Fibroblast of lung (primary cell): ENCODE data around the gene CC2D2B. TPM values are rescaled to one million over a fixed set of nuclear protein-coding genes. Genes with fewer than 3 reads are reported as not detected.

Experiments used
- DNase-seq, 2 donors: peaks; one replicate each; pipeline versions ENCODE4 v3.0.0 to v3.0.0-alpha.2; 2010; ENCODE audit warnings: low read depth in 2 of 2
- H2AFZ ChIP-seq: 2 replicates; pipeline ENCODE4 v1.5.1; 2012; ENCODE audit warnings: low read length, control low read depth, inconsistent platforms
- H3K27ac ChIP-seq: 2 replicates; pipeline ENCODE4 v1.5.1; 2011; ENCODE audit warnings: low read length, control low read depth; ENCODE audit not compliant: insufficient read depth
- H3K27me3 ChIP-seq: 2 replicates; pipeline ENCODE4 v1.5.1; 2011; ENCODE audit warnings: mild to moderate bottlenecking, low read length; ENCODE audit not compliant: control insufficient read depth, insufficient read depth
- H3K36me3 ChIP-seq: 2 replicates; pipeline ENCODE4 v1.5.1; 2011; ENCODE audit warnings: low read length; ENCODE audit not compliant: control insufficient read depth, insufficient read depth
- H3K4me1 ChIP-seq: 2 replicates; pipeline ENCODE4 v1.5.1; 2011; ENCODE audit warnings: low read length; ENCODE audit not compliant: control insufficient read depth, insufficient read depth; ENCODE audit errors: extremely low read depth
- H3K4me2 ChIP-seq: 2 replicates; pipeline ENCODE4 v1.5.1; 2011; ENCODE audit warnings: low read length, control low read depth; ENCODE audit not compliant: insufficient read depth; ENCODE audit errors: extremely low read depth
- H3K4me3 ChIP-seq, 4 experiments: fragments of 200-600 bp in 1 of 4; sonication (generic) in 1 of 4; replicated peaks in 1 of 4; 2 replicates each; pipeline ENCODE4 v1.5.1; 2011 to 2016; ENCODE audit warnings: low read length in 4 of 4, low read depth in 3 of 4, mild to moderate bottlenecking in 3 of 4, control low read depth in 2 of 4, inconsistent platforms in 1 of 4, mixed read lengths in 1 of 4; ENCODE audit not compliant: insufficient read depth in 1 of 4; ENCODE audit errors: control extremely low read depth in 1 of 4
- H3K79me2 ChIP-seq: 2 replicates; pipeline ENCODE4 v1.5.1; 2012; ENCODE audit warnings: mild to moderate bottlenecking, low read length, inconsistent platforms; ENCODE audit not compliant: control insufficient read depth, insufficient read depth
- H3K9ac ChIP-seq: 2 replicates; pipeline ENCODE4 v1.5.1; 2011; ENCODE audit warnings: mild to moderate bottlenecking, low read length, control low read depth; ENCODE audit not compliant: insufficient read depth
- H3K9me3 ChIP-seq: 2 replicates; pipeline ENCODE4 v1.5.1; 2012; ENCODE audit warnings: low read depth, low read length; ENCODE audit not compliant: control insufficient read depth, insufficient read depth
- H4K20me1 ChIP-seq: 2 replicates; pipeline ENCODE4 v1.5.1; 2011; ENCODE audit warnings: low read length; ENCODE audit not compliant: control insufficient read depth, insufficient read depth; ENCODE audit errors: extremely low read depth
- EZH2 ChIP-seq: IDR thresholded peaks from 2 replicates; pipeline ENCODE4 v1.5.1; 2012; ENCODE audit warnings: low read length, control low read depth, mild to moderate bottlenecking; ENCODE audit errors: missing control alignments
- polyA plus RNA-seq, 2 donors: library from polyadenylated mRNA; depleted of rRNA in 1 of 2; stranded (reverse) in 1 of 2; unstranded in 1 of 2; fragments of >200 nt; gene quantifications; 2 replicates each; pipeline ENCODE4 v1.2.1, GENCODE V29; 2011 to 2012; ENCODE audit warnings: missing spikeins in 1 of 2
- total RNA-seq: library from RNA; depleted of rRNA; stranded (reverse); fragments of >200 nt; gene quantifications from 2 replicates; pipeline ENCODE4 v1.2.1, GENCODE V29; 2014
- TF ChIP-seq, protein P1 (sequence below), 2 donors: IDR thresholded peaks in 1 of 2; conservative IDR thresholded peaks in 1 of 2; 1 replicate in 1 of 2; 2 replicates in 1 of 2; pipeline ENCODE4 v1.5.1; 2011 to 2012; ENCODE audit warnings: low read length in 2 of 2, control low read depth in 1 of 2, inconsistent platforms in 1 of 2, low read depth in 1 of 2, mild to moderate bottlenecking in 1 of 2

Gene CC2D2B
- total and polyA plus RNA-seq, 2 donors (not counting 1 experiment from before 2014, with no cell fraction given): 0.33 TPM; not detected in 1

DNA sequence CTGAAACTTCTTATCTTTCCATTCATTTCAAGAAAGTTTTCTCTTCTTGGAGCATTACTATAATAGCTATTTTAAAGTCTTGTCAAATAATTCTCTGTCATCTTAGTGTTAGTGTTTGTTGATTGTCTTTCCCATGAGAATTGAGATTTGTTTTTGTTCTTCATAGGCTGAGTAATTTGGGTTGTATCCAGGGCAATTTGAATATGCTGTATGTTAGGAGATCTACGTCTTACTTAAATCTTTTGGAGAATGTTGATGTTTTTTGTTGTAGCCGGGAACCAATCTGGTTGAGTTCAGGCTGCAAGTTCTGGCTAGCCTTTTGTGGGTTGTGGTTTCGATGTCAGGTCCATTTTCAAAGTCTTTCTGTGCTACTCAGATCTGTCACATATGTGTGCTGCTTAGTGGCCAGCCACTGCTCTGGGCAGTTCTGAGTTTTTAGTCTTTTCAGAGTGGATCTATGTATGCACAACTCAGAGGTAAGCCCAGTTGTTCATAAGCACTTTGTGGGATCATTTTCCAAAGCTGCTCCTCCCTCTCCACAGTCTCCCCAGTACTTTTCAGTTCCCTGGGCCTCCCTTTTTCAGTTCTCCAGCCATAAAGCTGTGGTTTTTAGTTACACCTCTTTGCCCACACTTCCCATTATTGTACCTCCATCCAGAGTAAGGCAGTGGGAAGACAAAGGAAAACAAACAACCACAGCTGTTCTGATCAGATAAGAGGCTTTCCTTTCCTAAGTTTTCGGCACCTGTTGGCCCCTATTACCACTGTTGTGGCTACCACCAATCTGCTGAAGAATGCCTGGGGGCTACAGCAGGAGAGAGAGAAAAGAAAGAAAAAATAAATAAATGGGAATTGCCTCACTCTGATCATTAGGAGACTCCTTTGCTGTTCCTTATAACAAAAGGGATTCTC is 131.0 kb downstream of the CC2D2B start:
- no peaks in the 10 kb centered on the region for H3K9me3 ChIP-seq
- no peak overlapping the region for H3K4me3 ChIP-seq
- no peaks in the 10 kb centered on the region for H3K36me3 ChIP-seq
- no peaks in the 10 kb centered on the region for H4K20me1 ChIP-seq
- no peak for TF ChIP-seq EZH2
- TF ChIP-seq, protein P1, sequence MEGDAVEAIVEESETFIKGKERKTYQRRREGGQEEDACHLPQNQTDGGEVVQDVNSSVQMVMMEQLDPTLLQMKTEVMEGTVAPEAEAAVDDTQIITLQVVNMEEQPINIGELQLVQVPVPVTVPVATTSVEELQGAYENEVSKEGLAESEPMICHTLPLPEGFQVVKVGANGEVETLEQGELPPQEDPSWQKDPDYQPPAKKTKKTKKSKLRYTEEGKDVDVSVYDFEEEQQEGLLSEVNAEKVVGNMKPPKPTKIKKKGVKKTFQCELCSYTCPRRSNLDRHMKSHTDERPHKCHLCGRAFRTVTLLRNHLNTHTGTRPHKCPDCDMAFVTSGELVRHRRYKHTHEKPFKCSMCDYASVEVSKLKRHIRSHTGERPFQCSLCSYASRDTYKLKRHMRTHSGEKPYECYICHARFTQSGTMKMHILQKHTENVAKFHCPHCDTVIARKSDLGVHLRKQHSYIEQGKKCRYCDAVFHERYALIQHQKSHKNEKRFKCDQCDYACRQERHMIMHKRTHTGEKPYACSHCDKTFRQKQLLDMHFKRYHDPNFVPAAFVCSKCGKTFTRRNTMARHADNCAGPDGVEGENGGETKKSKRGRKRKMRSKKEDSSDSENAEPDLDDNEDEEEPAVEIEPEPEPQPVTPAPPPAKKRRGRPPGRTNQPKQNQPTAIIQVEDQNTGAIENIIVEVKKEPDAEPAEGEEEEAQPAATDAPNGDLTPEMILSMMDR (conservative IDR thresholded peaks at IDR 0.05 in 1 of 2, IDR thresholded peaks at IDR 0.05 in 1 of 2; ENCODE audit: low read depth in 1 of 2, low read length in 2 of 2): no peak
- H3K79me2 ChIP-seq: no peaks in the 10 kb centered on the region
- H3K4me2 ChIP-seq: no peak overlapping the region
- DNase-seq: no peak
- no peak overlapping the region for H2AFZ ChIP-seq
- H3K4me1 ChIP-seq: no peaks in the 10 kb centered on the region
- no peak overlapping the region for H3K27ac ChIP-seq
- H3K9ac ChIP-seq: no peak overlapping the region
- peaks cover 2% of the 10 kb centered on the region for H3K27me3 ChIP-seq

DNA sequence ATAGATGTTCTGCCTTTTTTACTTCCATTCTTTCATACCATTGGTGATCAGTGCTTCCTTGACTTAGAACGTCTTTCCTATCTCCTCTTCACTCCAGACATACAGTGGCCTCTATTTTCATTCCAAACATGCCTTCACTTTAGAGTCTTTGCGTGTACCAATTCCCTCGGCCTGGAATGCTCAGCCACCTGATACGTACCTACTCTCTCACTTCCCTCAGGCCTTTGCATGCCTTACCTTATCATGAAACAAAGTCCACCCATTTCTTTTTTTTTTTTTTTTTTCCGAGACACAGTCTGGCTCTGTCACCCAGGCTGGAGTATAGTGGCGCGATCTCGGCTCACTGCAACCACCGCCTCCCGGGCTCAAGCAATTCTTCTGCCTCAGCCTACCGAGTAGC is 133.4 kb downstream of the CC2D2B start:
- Histone ChIP-seq H3K27ac (no peak overlapping the region), H3K4me1 (no peaks in the 10 kb centered on the region), H3K4me2 (no peak overlapping the region), H3K36me3 (no peaks in the 10 kb centered on the region), H3K79me2 (peaks cover 19% of the 10 kb centered on the region), H4K20me1 (no peaks in the 10 kb centered on the region), H2AFZ (no peak overlapping the region), H3K9me3 (no peaks in the 10 kb centered on the region), H3K27me3 (no peaks in the 10 kb centered on the region), H3K4me3 (no peak overlapping the region), H3K9ac (no peak overlapping the region)
- DNase-seq: no peak
- TF ChIP-seq EZH2: no peak
- TF ChIP-seq, protein P1 (conservative IDR thresholded peaks at IDR 0.05 in 1 of 2, IDR thresholded peaks at IDR 0.05 in 1 of 2; ENCODE audit: low read depth in 1 of 2, low read length in 2 of 2): no peak

DNA sequence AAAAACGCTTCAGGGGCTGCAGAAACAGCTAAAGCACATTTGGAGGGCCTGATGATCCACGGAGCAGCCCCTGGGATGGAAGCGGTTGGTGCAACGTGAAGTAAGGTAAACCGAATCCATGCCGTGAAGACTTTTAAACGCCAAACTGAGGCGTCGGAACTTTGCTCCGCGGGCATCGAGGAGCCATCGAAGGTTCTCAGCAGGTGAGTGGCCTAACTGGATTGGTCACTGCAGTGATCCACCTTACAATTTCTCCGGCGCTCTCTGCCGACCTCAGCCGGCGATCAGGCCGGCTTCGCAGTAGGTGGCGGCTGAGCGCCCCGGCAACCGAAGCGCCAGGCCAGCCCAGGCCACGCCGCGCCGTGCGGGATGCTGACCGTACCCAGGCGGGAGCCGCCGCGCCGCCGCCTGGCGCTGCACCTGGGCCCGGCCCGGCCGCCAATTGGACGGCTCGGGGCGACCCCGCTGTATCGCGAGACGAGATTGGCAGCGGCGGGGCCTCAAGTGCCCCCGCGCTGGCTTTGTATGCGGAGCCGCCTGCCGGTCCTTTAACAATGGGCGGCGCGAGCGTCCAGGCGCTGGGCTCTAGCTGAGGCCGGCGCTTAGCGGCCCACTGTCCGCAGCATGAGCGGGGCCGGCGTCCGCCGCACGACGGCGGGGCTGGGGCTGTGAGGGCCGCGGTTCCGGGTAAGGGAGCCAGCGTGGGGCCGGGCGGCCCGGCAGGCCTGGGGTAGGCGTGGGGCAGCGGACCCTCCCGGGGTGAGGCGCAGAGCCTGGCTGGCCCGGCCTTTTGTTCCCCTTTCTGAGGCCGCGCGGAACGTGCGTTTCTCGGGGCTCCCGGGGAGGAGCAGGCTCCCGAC is 135.5 kb downstream of the CC2D2B start, which contains the start of gene CCNJ:
Gene CCNJ, plus strand, starts transcription at position 551 of the 860 bp plus-strand sequence. CDS start 811 bp downstream, outside the sequence.
- Histone ChIP-seq H3K9me3 (no peaks in the 10 kb centered on the region), H3K9ac (peak within 1 kb of the TSS; percentile 92), H3K4me2 (peak within 1 kb of the TSS; percentile 85), H3K79me2 (peaks cover 29% of the 10 kb centered on the region), H3K36me3 (no peaks in the 10 kb centered on the region), H4K20me1 (no peaks in the 10 kb centered on the region), H3K27ac (peak within 1 kb of the TSS; percentile 82), H3K4me3 (peak within 1 kb of the TSS; percentile 73 to 92 (median 86)), H3K4me1 (no peaks in the 10 kb centered on the region), H2AFZ (peak within 1 kb of the TSS; percentile 96), H3K27me3 (no peaks in the 10 kb centered on the region)
- no peak for TF ChIP-seq EZH2
- TF ChIP-seq, protein P1 (conservative IDR thresholded peaks at IDR 0.05 in 1 of 2, IDR thresholded peaks at IDR 0.05 in 1 of 2; ENCODE audit: low read depth in 1 of 2, low read length in 2 of 2): peak; percentile 5 to 10
- peak; percentile 89 to 90 for DNase-seq
